Endothelial cell (in vitro differentiated cells): ENCODE data around the gene LAGE3. TPM values are rescaled to one million over a fixed set of nuclear protein-coding genes. Genes with fewer than 3 reads are reported as not detected.

Experiments
- DNase-seq: peaks from one replicate; pipeline ENCODE4 v3.0.0; 2021; ENCODE audit warnings: low spot score
- H3K27ac Mint-ChIP-seq: one replicate; pipeline ENCODE4 v1.8.0; 2021; ENCODE audit warnings: mixed read lengths, inconsistent platforms; ENCODE audit not compliant: unreplicated experiment
- H3K27me3 Mint-ChIP-seq: one replicate; pipeline ENCODE4 v1.8.0; 2021; ENCODE audit warnings: mild to moderate bottlenecking, moderate library complexity, mixed read lengths, inconsistent platforms; ENCODE audit not compliant: unreplicated experiment
- H3K36me3 Mint-ChIP-seq: one replicate; pipeline ENCODE4 v1.8.0; 2021; ENCODE audit warnings: mild to moderate bottlenecking, low read depth, mixed read lengths, inconsistent platforms; ENCODE audit not compliant: unreplicated experiment
- H3K4me1 Mint-ChIP-seq: one replicate; pipeline ENCODE4 v1.8.0; 2021; ENCODE audit warnings: mild to moderate bottlenecking, mixed read lengths, inconsistent platforms; ENCODE audit not compliant: unreplicated experiment
- H3K4me3 Mint-ChIP-seq: one replicate; pipeline ENCODE4 v1.8.0; 2021; ENCODE audit warnings: mild to moderate bottlenecking, mixed read lengths, inconsistent platforms; ENCODE audit not compliant: unreplicated experiment
- H3K9me3 Mint-ChIP-seq: one replicate; pipeline ENCODE4 v1.8.0; 2021; ENCODE audit warnings: mixed read lengths, inconsistent platforms; ENCODE audit not compliant: unreplicated experiment
- CTCF ChIP-seq: fragments of 200-600 bp; sonication (generic); IDR thresholded peaks from one replicate; pipeline ENCODE4 v1.5.0; 2021; ENCODE audit warnings: antibody characterized with exemption; ENCODE audit not compliant: unreplicated experiment
- total RNA-seq: library from RNA; stranded (reverse); fragmentation: NEBNext Ultra II Directional; extraction: Animal tissue kit (Norgen Biotek cat#: 25700); gene quantifications from one replicate; pipeline ENCODE4 v1.2.1, GENCODE V29; 2021; ENCODE audit not compliant: unreplicated experiment

The LAGE3 gene
- total RNA-seq, 1 donor from 2014 or later = 18.4 TPM

GRCh38 chrX:154485150-154486051, 6.3 kb upstream of the LAGE3 start:
- no peak overlapping the region for H3K27ac Mint-ChIP-seq
- no peak for DNase-seq
- peak overlapping the region; percentile 67 for H3K4me3 Mint-ChIP-seq
- H3K27me3 Mint-ChIP-seq = peaks cover 2% of the 10 kb centered on the region
- no peaks in the 10 kb centered on the region for H3K9me3 Mint-ChIP-seq
- TF ChIP-seq CTCF = no peak
- peaks cover 4% of the 10 kb centered on the region for H3K36me3 Mint-ChIP-seq
- peaks cover 7% of the 10 kb centered on the region for H3K4me1 Mint-ChIP-seq

GRCh38 chrX:154484255-154485149, 5.4 kb upstream of the LAGE3 start:
- H3K4me3 Mint-ChIP-seq = no peak overlapping the region
- H3K36me3 Mint-ChIP-seq = peaks cover 4% of the 10 kb centered on the region
- TF ChIP-seq CTCF = no peak
- no peak for DNase-seq
- peaks cover 2% of the 10 kb centered on the region for H3K27me3 Mint-ChIP-seq
- peaks cover 5% of the 10 kb centered on the region for H3K4me1 Mint-ChIP-seq
- no peaks in the 10 kb centered on the region for H3K9me3 Mint-ChIP-seq
- H3K27ac Mint-ChIP-seq = no peak overlapping the region

GRCh38 chrX:154483325-154483724, 4.2 kb upstream of the LAGE3 start:
- Mint-ChIP-seq H3K27ac (no peak overlapping the region), H3K4me1 (peaks cover 5% of the 10 kb centered on the region), H3K27me3 (peaks cover 2% of the 10 kb centered on the region), H3K36me3 (peaks cover 4% of the 10 kb centered on the region), H3K4me3 (peak overlapping the region; percentile 59), H3K9me3 (no peaks in the 10 kb centered on the region)
- no peak for DNase-seq
- no peak for TF ChIP-seq CTCF

- H3K4me3 Mint-ChIP-seq = no peak overlapping the region
- H3K4me1 Mint-ChIP-seq = peaks cover 5% of the 10 kb centered on the region
- H3K27ac Mint-ChIP-seq = no peak overlapping the region
- H3K27me3 Mint-ChIP-seq = peaks cover 1% of the 10 kb centered on the region
- DNase-seq = no peak
- no peak for TF ChIP-seq CTCF
- H3K9me3 Mint-ChIP-seq = no peaks in the 10 kb centered on the region
- H3K36me3 Mint-ChIP-seq = peaks cover under 1% of the 10 kb centered on the region
These were observed 3.7 kb upstream of the LAGE3 start for GRCh38 chrX:154482786-154483185.
